H1 (cell line): ENCODE measurements around the gene DIP2C. TPM values are rescaled to one million over a fixed set of nuclear protein-coding genes. Genes with fewer than 3 reads are reported as not detected.

Source experiments
- CHD1 ChIP-seq: IDR thresholded peaks from 2 replicates; pipeline ENCODE4 v1.6.1; 2012; ENCODE audit warnings: low read depth, low read length, improper control_type of control experiment
- CHD7 ChIP-seq: fragments of 300-600 bp; sonication (generic); IDR thresholded peaks from 2 replicates; pipeline ENCODE4 v1.7.1; 2012; ENCODE audit warnings: low read length, moderate library complexity, mild to moderate bottlenecking, inconsistent platforms; ENCODE audit not compliant: insufficient replicate concordance
- CTBP2 ChIP-seq: IDR thresholded peaks from 2 replicates; pipeline ENCODE4 v1.7.0; 2011; ENCODE audit warnings: borderline replicate concordance, mild to moderate bottlenecking, moderate library complexity, mixed read lengths, low read length; ENCODE audit not compliant: insufficient read depth, insufficient read length
- GABPA ChIP-seq: IDR thresholded peaks from 2 replicates; pipeline ENCODE4 v1.6.1; 2011; ENCODE audit warnings: mild to moderate bottlenecking, low read length, moderate library complexity, borderline replicate concordance; ENCODE audit not compliant: insufficient read depth
- JUND ChIP-seq: IDR thresholded peaks from 2 replicates; pipeline ENCODE4 v1.6.1; 2011; ENCODE audit warnings: mild to moderate bottlenecking, improper control_type of control experiment, low read length
- KDM5A ChIP-seq: fragments of 200-600 bp; IDR thresholded peaks from 2 replicates; pipeline ENCODE4 v1.7.1; 2012; ENCODE audit warnings: mild to moderate bottlenecking, low read length, inconsistent platforms, mixed read lengths
- POLR2AphosphoS5 ChIP-seq: IDR thresholded peaks from 2 replicates; pipeline ENCODE4 v1.6.1; 2011; ENCODE audit warnings: low read depth, low read length
- RXRA ChIP-seq: IDR thresholded peaks from 2 replicates; pipeline ENCODE4 v1.6.1; 2011; ENCODE audit warnings: low read depth, mild to moderate bottlenecking, low read length, moderate library complexity; ENCODE audit not compliant: insufficient read depth
- SIRT6 ChIP-seq: IDR thresholded peaks from one replicate; pipeline ENCODE4 v1.7.1; 2012; ENCODE audit warnings: low read length, inconsistent platforms
- SP1 ChIP-seq: IDR thresholded peaks from 2 replicates; pipeline ENCODE4 v1.6.1; 2011; ENCODE audit warnings: low read depth, low read length
- TEAD4 ChIP-seq: IDR thresholded peaks from 2 replicates; pipeline ENCODE4 v1.6.1; 2012; ENCODE audit warnings: low read depth, low read length, inconsistent platforms, mixed read lengths
- USF2 ChIP-seq: IDR thresholded peaks from 2 replicates; pipeline ENCODE4 v1.6.1; 2011; ENCODE audit warnings: low read length, improper control_type of control experiment
- polyA plus RNA-seq, 7 experiments: library from polyadenylated mRNA; depleted of rRNA in 3 of 7; stranded (reverse) in 5 of 7; unstranded in 2 of 7; fragments of >200 nt in 5 of 7; fragments of 200-250 nt in 2 of 7; gene quantifications; 1 replicate in 5 of 7; 2 replicates in 1 of 7; 4 replicates in 1 of 7; pipeline versions ENCODE4 v1.2.1 to v1.2.3, GENCODE V29; 2011 to 2013; ENCODE audit warnings: missing spikeins in 2 of 7, mixed read lengths in 2 of 7
- total RNA-seq: library from RNA; stranded (reverse); fragmentation: NEBNext Ultra II Directional; extraction: Animal tissue kit (Norgen Biotek cat#: 25700); gene quantifications from 2 replicates; pipeline ENCODE4 v1.2.1, GENCODE V29; 2021

Gene DIP2C
- total and polyA plus RNA-seq, 2 of the 8 experiments (the other 6 are each of a cell fraction or from before 2014, with no cell fraction given): 3.8 to 9.3 TPM

GRCh38 chr10:644943-645334 is 44.5 kb downstream of the DIP2C start (continued):
- TF ChIP-seq CHD7 (no peak), CHD1 (no peak), RXRA (no peak), JUND (no peak), SP1 (no peak), TEAD4 (no peak), CTBP2 (no peak), POLR2AphosphoS5 (no peak), SIRT6 (no peak), GABPA (no peak), KDM5A (no peak), USF2 (no peak)
